NB4 (cell line): ENCODE measurements around the gene STAM2.

Experiments used
- CTCF ChIP-seq: IDR thresholded peaks from one replicate; pipeline ENCODE4 v1.5.1; 2012; ENCODE audit warnings: low read depth, low read length
- MYC ChIP-seq: IDR thresholded peaks from 2 replicates; pipeline ENCODE4 v1.6.1; 2011; ENCODE audit warnings: low read depth, low read length
- POLR2A ChIP-seq: IDR thresholded peaks from 2 replicates; pipeline ENCODE4 v1.6.1; 2011; ENCODE audit warnings: mild to moderate bottlenecking; ENCODE audit not compliant: insufficient read length; ENCODE audit errors: extremely low read depth

GRCh38 chr2:152219077-152219828 lies 43.7 kb upstream of the STAM2 start:
- TF ChIP-seq POLR2A (no peak), CTCF (no peak), MYC (no peak)
